Tibial nerve (tissue), 4 donors: ENCODE measurements around the gene PHYH. TPM values are rescaled to one million over a fixed set of nuclear protein-coding genes. Genes with fewer than 3 reads are reported as not detected.
"Not testable (repeated sequence)": the region's sequence is repeated elsewhere in the genome, so short reads cannot be mapped to it uniquely, and the experiment has no call there.

Experiments used
- DNase-seq, 2 donors: peaks; one replicate each; pipeline ENCODE4 v3.0.0-alpha.2; 2019; ENCODE audit warnings: low spot score in 2 of 2
- H3K27ac ChIP-seq, 4 donors: fragments of 200-600 bp; sonication (generic) in 3 of 4; one replicate each; pipeline ENCODE4 v1.5.1; 2017 to 2019; ENCODE audit warnings: mild to moderate bottlenecking in 1 of 4
- H3K27me3 ChIP-seq, 2 donors: fragments of 200-600 bp; sonication (generic) in 1 of 2; one replicate each; pipeline versions ENCODE4 v1.5.1 to v1.6.0; 2017 to 2019
- H3K36me3 ChIP-seq, 3 donors: fragments of 200-600 bp; sonication (generic); one replicate each; pipeline ENCODE4 v1.5.1; 2018 to 2019
- H3K4me1 ChIP-seq, 4 donors: fragments of 200-600 bp; sonication (generic) in 3 of 4; one replicate each; pipeline ENCODE4 v1.5.1; 2017 to 2019
- H3K4me3 ChIP-seq, 4 donors: fragments of 200-600 bp; sonication (generic) in 3 of 4; one replicate each; pipeline ENCODE4 v1.5.1; 2017 to 2019; ENCODE audit warnings: mild to moderate bottlenecking in 1 of 4, moderate library complexity in 1 of 4
- H3K9me3 ChIP-seq, 4 donors: fragments of 200-600 bp; sonication (generic) in 3 of 4; one replicate each; pipeline ENCODE4 v1.5.1; 2017 to 2019
- EP300 ChIP-seq, 2 donors: sonication (generic); formaldehyde crosslinking; IDR thresholded peaks; one replicate each; pipeline ENCODE4 v1.6.1; 2017; ENCODE audit warnings: antibody characterized with exemption in 2 of 2, mild to moderate bottlenecking in 1 of 2
- POLR2A ChIP-seq, 2 donors: fragments of 450-650 bp; IDR thresholded peaks; one replicate each; pipeline ENCODE4 v1.6.1; 2017; ENCODE audit warnings: antibody characterized with exemption in 2 of 2, mild to moderate bottlenecking in 2 of 2, moderate library complexity in 2 of 2
- WGBS, 2 donors: methylation state at CpG; one replicate each; pipeline ENCODE4 v1.1.5; 2018; 5-methylcytosine and 5-hydroxymethylcytosine counted together
- total RNA-seq, 4 donors: library from RNA; depleted of rRNA; stranded (reverse); fragments of >200 nt; gene quantifications; one replicate each; pipeline ENCODE4 v1.1.0, GENCODE V29; 2016
- TF ChIP-seq, protein P1 (sequence below), 5 experiments: fragments of 200-600 bp in 3 of 5; fragments of 450-650 bp in 2 of 5; sonication (generic) in 3 of 5; IDR thresholded peaks; one replicate each; pipeline ENCODE4 v1.5.1; 2016 to 2019; ENCODE audit warnings: antibody characterized with exemption in 5 of 5, mild to moderate bottlenecking in 3 of 5, moderate library complexity in 2 of 5

Gene PHYH
- total RNA-seq, 4 donors from 2014 or later, result 14.1 to 40.9 (median 32.5) TPM

- Histone ChIP-seq H3K4me1 (no peaks in the 10 kb centered on the region), H3K4me3 (no peak overlapping the region), H3K27me3 (no peaks in the 10 kb centered on the region), H3K9me3 (no peaks in the 10 kb centered on the region), H3K36me3 (no peaks in the 10 kb centered on the region), H3K27ac (no peak overlapping the region)
- 89 to 91% methylated on average over 4 of the region's 4 CpGs for WGBS, 2 donors
- no peak for DNase-seq
- TF ChIP-seq POLR2A (IDR thresholded peaks at IDR 0.05), result no peak
- TF ChIP-seq EP300 (IDR thresholded peaks at IDR 0.05), result no peak
These were observed 52.1 kb downstream of the PHYH start for GRCh38 chr10:13247784-13248183.

DNA sequence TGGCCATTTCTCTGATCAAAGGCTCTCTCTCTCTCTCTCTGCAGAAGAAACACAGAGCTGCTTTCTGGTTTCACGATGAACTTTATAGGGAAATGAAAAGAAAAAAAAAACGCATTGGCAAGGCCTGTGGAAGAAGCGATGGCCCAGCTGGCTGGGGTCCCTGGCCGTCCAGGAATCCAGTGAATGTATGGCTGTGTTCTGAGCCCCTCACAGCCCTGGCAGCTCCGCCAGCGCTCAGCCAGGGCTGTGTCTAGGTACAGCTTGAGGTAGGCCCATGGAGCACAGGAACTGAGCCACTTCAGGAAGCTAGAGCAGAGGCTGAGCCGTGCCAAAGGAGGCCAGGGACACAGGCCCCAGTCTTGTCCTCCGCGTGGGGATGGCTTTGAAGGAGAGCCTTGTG is 52.6 kb downstream of the PHYH start:
- no peak for TF ChIP-seq EP300 (IDR thresholded peaks at IDR 0.05)
- no peak for TF ChIP-seq POLR2A (IDR thresholded peaks at IDR 0.05)
- TF ChIP-seq, protein P1, sequence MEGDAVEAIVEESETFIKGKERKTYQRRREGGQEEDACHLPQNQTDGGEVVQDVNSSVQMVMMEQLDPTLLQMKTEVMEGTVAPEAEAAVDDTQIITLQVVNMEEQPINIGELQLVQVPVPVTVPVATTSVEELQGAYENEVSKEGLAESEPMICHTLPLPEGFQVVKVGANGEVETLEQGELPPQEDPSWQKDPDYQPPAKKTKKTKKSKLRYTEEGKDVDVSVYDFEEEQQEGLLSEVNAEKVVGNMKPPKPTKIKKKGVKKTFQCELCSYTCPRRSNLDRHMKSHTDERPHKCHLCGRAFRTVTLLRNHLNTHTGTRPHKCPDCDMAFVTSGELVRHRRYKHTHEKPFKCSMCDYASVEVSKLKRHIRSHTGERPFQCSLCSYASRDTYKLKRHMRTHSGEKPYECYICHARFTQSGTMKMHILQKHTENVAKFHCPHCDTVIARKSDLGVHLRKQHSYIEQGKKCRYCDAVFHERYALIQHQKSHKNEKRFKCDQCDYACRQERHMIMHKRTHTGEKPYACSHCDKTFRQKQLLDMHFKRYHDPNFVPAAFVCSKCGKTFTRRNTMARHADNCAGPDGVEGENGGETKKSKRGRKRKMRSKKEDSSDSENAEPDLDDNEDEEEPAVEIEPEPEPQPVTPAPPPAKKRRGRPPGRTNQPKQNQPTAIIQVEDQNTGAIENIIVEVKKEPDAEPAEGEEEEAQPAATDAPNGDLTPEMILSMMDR (IDR thresholded peaks at IDR 0.05), result no peak
- no peak overlapping the region for H3K27ac ChIP-seq
- H3K4me3 ChIP-seq, result no peak overlapping the region
- H3K9me3 ChIP-seq, result no peaks in the 10 kb centered on the region
- H3K36me3 ChIP-seq, result no peaks in the 10 kb centered on the region
- no peaks in the 10 kb centered on the region for H3K4me1 ChIP-seq
- 71 to 81% methylated on average over 9 of the region's 9 CpGs for WGBS, 2 donors
- DNase-seq, result no peak
- no peaks in the 10 kb centered on the region for H3K27me3 ChIP-seq

GRCh38 chr10:13242260-13242659 is 57.6 kb downstream of the PHYH start:
- 94 to 96% methylated on average over 5 of the region's 5 CpGs for WGBS, 2 donors
- not testable (repeated sequence) for H3K4me1 ChIP-seq, H3K27ac ChIP-seq, H3K36me3 ChIP-seq, H3K27me3 ChIP-seq, H3K4me3 ChIP-seq, DNase-seq, H3K9me3 ChIP-seq

DNA sequence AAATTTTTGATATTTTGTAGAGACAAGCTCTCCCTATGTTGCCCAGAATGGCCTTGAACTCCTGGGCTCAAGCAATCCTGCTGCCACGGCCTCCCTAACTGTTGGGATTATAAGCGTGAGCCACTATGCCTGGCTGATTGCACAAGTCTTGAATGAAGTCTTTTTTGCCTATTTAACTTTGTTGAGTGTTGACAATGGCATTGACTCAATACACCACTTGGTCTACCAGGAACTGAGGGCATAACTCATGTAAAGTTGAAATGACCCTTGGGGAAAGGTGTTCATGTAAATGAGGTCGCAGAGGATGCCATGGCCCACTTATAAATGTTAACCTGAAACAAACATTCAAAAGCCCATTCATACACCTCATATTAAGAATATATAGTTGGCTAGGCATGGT is 58.3 kb downstream of the PHYH start:
- no peaks in the 10 kb centered on the region for H3K4me1 ChIP-seq

GRCh38 chr10:13239923-13240322 is 59.9 kb downstream of the PHYH start:
- no peak for DNase-seq
- no peak overlapping the region for H3K27ac ChIP-seq
- no peaks in the 10 kb centered on the region for H3K27me3 ChIP-seq
- no peak for TF ChIP-seq EP300 (IDR thresholded peaks at IDR 0.05)
- TF ChIP-seq, protein P1 (IDR thresholded peaks at IDR 0.05), result no peak
- TF ChIP-seq POLR2A (IDR thresholded peaks at IDR 0.05), result no peak
- no peaks in the 10 kb centered on the region for H3K36me3 ChIP-seq
- H3K4me1 ChIP-seq, result no peaks in the 10 kb centered on the region
- H3K4me3 ChIP-seq, result no peak overlapping the region
- WGBS, 2 donors, result 87 to 89% methylated on average over 7 of the region's 7 CpGs
- no peaks in the 10 kb centered on the region for H3K9me3 ChIP-seq

More for the DNA sequence above, 58.3 kb downstream of the PHYH start:
- no peak overlapping the region for H3K4me3 ChIP-seq
- no peak overlapping the region for H3K27ac ChIP-seq
- no peaks in the 10 kb centered on the region for H3K27me3 ChIP-seq
- WGBS, 2 donors, result 73 to 87% methylated on average over 3 of the region's 3 CpGs
- no peaks in the 10 kb centered on the region for H3K36me3 ChIP-seq
- DNase-seq, result no peak
- no peaks in the 10 kb centered on the region for H3K9me3 ChIP-seq
- no peak for TF ChIP-seq EP300 (IDR thresholded peaks at IDR 0.05)
- TF ChIP-seq POLR2A (IDR thresholded peaks at IDR 0.05), result no peak
- TF ChIP-seq, protein P1 (IDR thresholded peaks at IDR 0.05), result no peak

- no peak for DNase-seq
These were observed 61.4 kb downstream of the PHYH start for GRCh38 chr10:13238271-13239077.

More at GRCh38 chr10:13238271-13239077, 61.4 kb downstream of the PHYH start:
- Histone ChIP-seq H3K4me1 (no peaks in the 10 kb centered on the region), H3K36me3 (no peaks in the 10 kb centered on the region), H3K27ac (no peak overlapping the region), H3K9me3 (no peaks in the 10 kb centered on the region), H3K4me3 (no peak overlapping the region), H3K27me3 (no peaks in the 10 kb centered on the region)
- WGBS, 2 donors, result 72 to 74% methylated on average over 16 of the region's 16 CpGs
- TF ChIP-seq, protein P1 (IDR thresholded peaks at IDR 0.05), result no peak
- TF ChIP-seq EP300 (IDR thresholded peaks at IDR 0.05), result no peak
- no peak for TF ChIP-seq POLR2A (IDR thresholded peaks at IDR 0.05)
